GM18951 (cell line): ENCODE measurements around the gene OAF.

ENCODE experiments used
- POLR2A ChIP-seq: IDR thresholded peaks from 4 replicates; pipeline ENCODE4 v1.6.1; 2011; ENCODE audit warnings: mild to moderate bottlenecking; ENCODE audit not compliant: insufficient read length, insufficient read depth; ENCODE audit errors: extremely low read depth
- in situ Hi-C: fragments of 300-500 bp; cut with MboI; formaldehyde crosslinking; loops from one replicate; pipeline ENCODE4 v1.12.0; 2022; ENCODE audit warnings: low sequenced_read_pairs, mixed read lengths, inconsistent platforms; ENCODE audit not compliant: unreplicated experiment

OAF gene

GRCh38 chr11:120203626-120204025 lies 7.2 kb upstream of the OAF start:
- in situ Hi-C loops, result no loop called here
- TF ChIP-seq POLR2A, result no peak

GRCh38 chr11:120205596-120206161 lies 5.2 kb upstream of the OAF start:
- no peak for TF ChIP-seq POLR2A
- in situ Hi-C loops, result no loop called here

- in situ Hi-C loops, result no loop called here
- no peak for TF ChIP-seq POLR2A
Observed at GRCh38 chr11:120207512-120207911, 3.3 kb upstream of the OAF start.

GRCh38 chr11:120208001-120208441 lies 2.8 kb upstream of the OAF start:
- no peak for TF ChIP-seq POLR2A
- in situ Hi-C loops, result no loop called here

GRCh38 chr11:120208777-120209176 lies 2.1 kb upstream of the OAF start:
- in situ Hi-C loops, result no loop called here

GRCh38 chr11:120209746-120210625 lies 846 bp upstream of the OAF start:
- in situ Hi-C loops, result no loop called here
- TF ChIP-seq POLR2A, result no peak

More at GRCh38 chr11:120208777-120209176, 2.1 kb upstream of the OAF start:
- no peak for TF ChIP-seq POLR2A

- in situ Hi-C loops, result no loop called here
- no peak for TF ChIP-seq POLR2A
Observed at GRCh38 chr11:120211522-120212258, 858 bp downstream of the OAF start.

GRCh38 chr11:120212259-120212878 lies 1.5 kb downstream of the OAF start:
- no peak for TF ChIP-seq POLR2A
- in situ Hi-C loops, result no loop called here

- no peak for TF ChIP-seq POLR2A
- in situ Hi-C loops, result no loop called here
Observed at GRCh38 chr11:120212926-120213325, 2.1 kb downstream of the OAF start.

GRCh38 chr11:120214581-120214980 lies 3.7 kb downstream of the OAF start:
- no peak for TF ChIP-seq POLR2A
- in situ Hi-C loops, result no loop called here

GRCh38 chr11:120215634-120216033 lies 4.8 kb downstream of the OAF start:
- in situ Hi-C loops, result no loop called here

GRCh38 chr11:120216426-120217102 lies 5.7 kb downstream of the OAF start:
- TF ChIP-seq POLR2A, result no peak
- in situ Hi-C loops, result no loop called here

More at GRCh38 chr11:120215634-120216033, 4.8 kb downstream of the OAF start:
- no peak for TF ChIP-seq POLR2A
